Measurements from ENCODE around the gene NTM.

DNA sequence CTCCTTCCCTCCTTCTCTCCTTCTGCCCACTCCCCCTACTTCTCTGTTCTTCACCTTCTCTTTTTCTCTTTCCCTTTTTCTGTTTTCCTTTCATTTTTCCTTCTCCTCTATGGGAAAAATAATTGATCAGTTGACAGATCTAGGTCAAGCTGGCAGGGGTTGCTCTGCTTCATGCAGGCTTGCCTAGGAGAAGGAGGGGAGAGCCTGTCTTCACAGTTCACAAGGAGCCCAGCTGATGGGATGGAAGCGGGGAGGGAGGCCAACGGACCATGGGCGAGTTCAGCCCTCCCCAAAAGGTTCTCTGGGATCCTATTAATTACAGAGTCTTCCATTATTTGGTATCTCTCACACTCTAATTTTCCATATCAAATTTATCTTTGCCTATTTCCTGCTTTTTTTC is 5.5 kb downstream of the NTM start:
- TF ChIP-seq, protein P1, sequence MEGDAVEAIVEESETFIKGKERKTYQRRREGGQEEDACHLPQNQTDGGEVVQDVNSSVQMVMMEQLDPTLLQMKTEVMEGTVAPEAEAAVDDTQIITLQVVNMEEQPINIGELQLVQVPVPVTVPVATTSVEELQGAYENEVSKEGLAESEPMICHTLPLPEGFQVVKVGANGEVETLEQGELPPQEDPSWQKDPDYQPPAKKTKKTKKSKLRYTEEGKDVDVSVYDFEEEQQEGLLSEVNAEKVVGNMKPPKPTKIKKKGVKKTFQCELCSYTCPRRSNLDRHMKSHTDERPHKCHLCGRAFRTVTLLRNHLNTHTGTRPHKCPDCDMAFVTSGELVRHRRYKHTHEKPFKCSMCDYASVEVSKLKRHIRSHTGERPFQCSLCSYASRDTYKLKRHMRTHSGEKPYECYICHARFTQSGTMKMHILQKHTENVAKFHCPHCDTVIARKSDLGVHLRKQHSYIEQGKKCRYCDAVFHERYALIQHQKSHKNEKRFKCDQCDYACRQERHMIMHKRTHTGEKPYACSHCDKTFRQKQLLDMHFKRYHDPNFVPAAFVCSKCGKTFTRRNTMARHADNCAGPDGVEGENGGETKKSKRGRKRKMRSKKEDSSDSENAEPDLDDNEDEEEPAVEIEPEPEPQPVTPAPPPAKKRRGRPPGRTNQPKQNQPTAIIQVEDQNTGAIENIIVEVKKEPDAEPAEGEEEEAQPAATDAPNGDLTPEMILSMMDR (IDR thresholded peaks at IDR 0.05; ENCODE audit: extremely low read depth in 1 of 2, insufficient read depth in 1 of 2, low read depth in 1 of 2, low read length in 2 of 2): no peak
- no peak for TF ChIP-seq POLR2A (IDR thresholded peaks at IDR 0.05; ENCODE audit: low read depth, low read length)
- TF ChIP-seq, protein P2, sequence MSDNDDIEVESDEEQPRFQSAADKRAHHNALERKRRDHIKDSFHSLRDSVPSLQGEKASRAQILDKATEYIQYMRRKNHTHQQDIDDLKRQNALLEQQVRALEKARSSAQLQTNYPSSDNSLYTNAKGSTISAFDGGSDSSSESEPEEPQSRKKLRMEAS (IDR thresholded peaks at IDR 0.05; ENCODE audit: insufficient read depth, insufficient read length): no peak
- no peak for TF ChIP-seq EZH2 (IDR thresholded peaks at IDR 0.05; ENCODE audit: borderline replicate concordance, low read depth, low read length, severe bottlenecking)

Data from endothelial cell of umbilical vein (primary cell).